Endothelial cell of hepatic sinusoid (primary cell): ENCODE data around the gene TMEM131.
"Not testable (repeated sequence)": the region's sequence is repeated elsewhere in the genome, so short reads cannot be mapped to it uniquely, and the experiment has no call there.

ENCODE experiments used
- in situ Hi-C: cut with HindIII; loops from 2 replicates; pipeline ENCODE4 v1.10.0; 2017; ENCODE audit warnings: low sequenced_read_pairs

The TMEM131 gene

GRCh38 chr2:97869722-97870346 lies 125.9 kb downstream of the TMEM131 start:
- in situ Hi-C loops, result no loop called here

GRCh38 chr2:97868986-97869721 lies 126.6 kb downstream of the TMEM131 start:
- in situ Hi-C loops, result no loop called here

GRCh38 chr2:97863829-97864228 lies 131.9 kb downstream of the TMEM131 start:
- in situ Hi-C loops, result no loop called here

- in situ Hi-C loops, result no loop called here
Measured at GRCh38 chr2:97861177-97861576, 134.6 kb downstream of the TMEM131 start.

GRCh38 chr2:97858442-97858841 lies 137.3 kb downstream of the TMEM131 start:
- in situ Hi-C loops, result no loop called here

GRCh38 chr2:97857553-97857952 lies 138.2 kb downstream of the TMEM131 start:
- in situ Hi-C loops, result no loop called here

GRCh38 chr2:97853057-97853456 lies 142.7 kb downstream of the TMEM131 start:
- in situ Hi-C loops, result not testable (repeated sequence)

- in situ Hi-C loops, result no loop called here
Measured at GRCh38 chr2:97851172-97851571, 144.6 kb downstream of the TMEM131 start.

- in situ Hi-C loops, result no loop called here
Measured at GRCh38 chr2:97849881-97850528, 145.7 kb downstream of the TMEM131 start.

- in situ Hi-C loops, result no loop called here
Measured at GRCh38 chr2:97848306-97848705, 147.4 kb downstream of the TMEM131 start.

- in situ Hi-C loops, result not testable (repeated sequence)
Measured at GRCh38 chr2:97846716-97847115, 149.0 kb downstream of the TMEM131 start.

GRCh38 chr2:97845818-97846217 lies 149.9 kb downstream of the TMEM131 start:
- in situ Hi-C loops, result no loop called here

- in situ Hi-C loops, result no loop called here
Measured at GRCh38 chr2:97845133-97845532, 150.6 kb downstream of the TMEM131 start.

- in situ Hi-C loops, result no loop called here
Measured at GRCh38 chr2:97844311-97844859, 151.4 kb downstream of the TMEM131 start.

- in situ Hi-C loops, result no loop called here
Measured at GRCh38 chr2:97840198-97840597, 155.6 kb downstream of the TMEM131 start.

GRCh38 chr2:97834610-97835009 lies 161.1 kb downstream of the TMEM131 start:
- in situ Hi-C loops, result no loop called here

GRCh38 chr2:97831121-97831520 lies 164.6 kb downstream of the TMEM131 start:
- in situ Hi-C loops, result no loop called here

- in situ Hi-C loops, result not testable (repeated sequence)
Measured at GRCh38 chr2:97829255-97829654, 166.5 kb downstream of the TMEM131 start.

GRCh38 chr2:97827013-97827412 lies 168.7 kb downstream of the TMEM131 start:
- in situ Hi-C loops, result not testable (repeated sequence)

- in situ Hi-C loops, result not testable (repeated sequence)
Measured at GRCh38 chr2:97826266-97826847, 169.4 kb downstream of the TMEM131 start.

GRCh38 chr2:97824011-97824410 lies 171.7 kb downstream of the TMEM131 start:
- in situ Hi-C loops, result loop anchor here (25.0 kb wide), 1 partner anchor 563 kb away; no protein-coding TSS in a partner anchor
